Urothelium cell line (cell line): ENCODE results near the gene SLC12A9.
A peak's percentile ranks its signal among the peaks of the same experiment; 100 is the strongest.

Experiments
- DNase-seq: peaks from one replicate; pipeline ENCODE4 v3.0.0; 2011; ENCODE audit warnings: low spot score, mixed read lengths
- FAIRE-seq: peaks from 2 replicates; lab custom pipeline; 2011; peaks lifted over from hg19 to GRCh38; lab: Jason Lieb, UNC

Gene SLC12A9

DNA sequence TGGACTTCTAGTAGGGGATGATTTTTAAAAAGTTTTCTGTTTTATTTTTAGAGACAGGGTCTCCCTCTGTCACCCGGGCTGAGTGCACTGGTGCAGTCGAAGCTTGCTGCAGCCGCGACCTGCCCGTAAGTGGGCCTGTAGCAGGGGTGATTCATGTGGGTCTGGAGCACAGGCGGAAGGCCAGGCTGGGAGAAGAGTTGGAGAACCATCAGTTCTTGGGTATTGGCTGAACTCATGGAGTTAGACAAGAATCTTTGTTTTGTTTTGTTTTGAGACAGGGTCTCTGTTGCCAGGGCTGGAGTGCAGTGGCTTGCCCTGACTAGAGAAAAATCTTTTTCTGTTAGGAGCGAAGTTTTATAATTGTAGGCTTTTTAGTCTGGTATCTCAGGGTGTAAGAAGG is 28.1 kb downstream of the SLC12A9 start:
- no peak for FAIRE-seq
- no peak for DNase-seq

DNA sequence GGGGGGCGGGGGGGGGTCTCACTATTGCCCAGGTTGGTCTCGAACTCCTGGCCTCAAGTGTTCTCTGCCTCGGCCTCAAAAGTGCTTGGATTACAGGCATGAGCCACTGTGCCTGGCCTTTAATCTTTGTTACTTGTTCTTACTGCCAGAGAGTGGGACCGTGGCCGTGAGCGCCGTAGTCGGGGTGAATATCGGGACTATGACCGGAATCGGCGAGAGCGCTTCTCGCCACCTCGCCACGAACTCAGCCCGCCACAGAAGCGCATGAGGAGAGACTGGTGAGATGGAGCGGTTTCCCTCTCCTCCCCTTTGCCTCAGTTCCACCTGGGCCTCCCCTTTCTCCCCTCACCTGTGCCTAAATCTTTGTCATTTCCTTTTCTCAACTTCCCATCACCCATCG is 28.6 kb downstream of the SLC12A9 start:
- no peak for DNase-seq
- no peak for FAIRE-seq

GRCh38 chr7:100882201-100882600 is 29.7 kb downstream of the SLC12A9 start:
- DNase-seq (no peak), FAIRE-seq (no peak)

- FAIRE-seq (no peak), DNase-seq (no peak)
Observed at GRCh38 chr7:100882785-100883526, 30.4 kb downstream of the SLC12A9 start.

DNA sequence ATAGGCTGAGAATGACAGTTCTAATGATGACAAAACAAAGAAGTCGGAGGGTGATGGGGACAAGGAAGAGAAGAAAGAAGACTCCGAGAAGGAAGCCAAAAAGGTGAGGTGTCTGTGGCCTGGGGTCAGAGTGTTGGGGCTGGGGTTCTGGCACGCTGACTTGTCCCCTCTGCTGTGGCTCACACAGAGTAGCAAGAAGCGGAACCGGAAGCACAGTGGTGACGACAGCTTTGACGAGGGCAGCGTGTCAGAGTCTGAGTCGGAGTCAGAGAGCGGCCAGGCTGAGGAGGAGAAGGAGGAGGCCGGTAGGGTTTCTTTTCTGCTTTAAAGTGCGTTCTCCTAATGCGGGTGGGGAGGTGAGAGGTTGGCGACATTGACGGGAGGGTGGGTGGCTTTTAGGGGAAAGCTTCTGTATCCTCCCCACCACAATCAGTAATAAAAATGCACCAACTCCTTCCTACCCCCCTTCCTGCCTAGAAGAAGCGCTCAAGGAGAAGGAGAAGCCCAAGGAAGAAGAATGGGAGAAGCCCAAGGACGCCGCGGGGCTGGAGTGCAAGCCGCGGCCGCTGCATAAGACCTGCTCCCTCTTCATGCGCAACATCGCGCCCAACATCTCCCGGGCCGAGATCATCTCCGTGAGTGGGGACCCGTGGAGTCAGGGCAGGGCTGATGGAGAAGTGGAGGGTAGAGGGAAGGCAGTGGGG is 32.4 kb downstream of the SLC12A9 start:
- no peak for FAIRE-seq
- no peak for DNase-seq

DNA sequence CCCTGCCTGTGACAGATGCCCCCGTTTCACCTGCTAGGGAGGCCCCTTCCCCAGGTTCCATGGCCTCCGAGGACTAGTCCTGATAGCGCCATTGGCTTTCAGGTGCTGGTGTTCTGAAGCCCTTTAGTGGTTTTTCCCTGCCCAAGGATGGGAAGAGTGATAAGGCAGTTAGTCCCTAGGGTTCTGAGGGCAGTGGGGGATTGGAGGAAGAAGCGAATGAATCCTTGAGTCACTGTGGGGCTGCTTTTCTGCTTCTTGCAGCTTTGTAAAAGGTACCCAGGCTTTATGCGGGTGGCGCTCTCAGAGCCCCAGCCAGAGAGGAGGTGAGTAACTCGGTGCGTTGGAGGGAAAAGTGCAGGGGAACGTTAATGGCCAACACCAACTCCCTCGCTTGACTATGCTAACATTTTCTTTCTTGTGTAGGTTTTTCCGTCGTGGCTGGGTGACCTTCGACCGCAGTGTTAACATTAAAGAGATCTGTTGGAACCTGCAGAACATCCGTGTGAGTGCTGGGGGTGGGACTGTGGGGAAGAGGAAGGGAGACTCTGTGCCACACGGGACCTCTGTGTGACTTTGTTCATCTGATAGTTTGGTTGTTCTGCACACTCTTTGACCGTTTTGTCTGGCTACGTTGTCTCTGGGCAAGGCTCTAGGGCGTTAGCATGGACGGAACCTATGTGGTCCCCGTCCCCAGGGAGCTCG is 33.1 kb downstream of the SLC12A9 start:
- FAIRE-seq (no peak), DNase-seq (no peak)

- DNase-seq, result no peak
- FAIRE-seq, result peak; percentile 5
Observed at GRCh38 chr7:100886142-100886935, 33.8 kb downstream of the SLC12A9 start.

- peak; percentile 67 for FAIRE-seq
- no peak for DNase-seq
Observed at GRCh38 chr7:100886936-100887515, 34.5 kb downstream of the SLC12A9 start.

GRCh38 chr7:100887516-100888290 is 35.2 kb downstream of the SLC12A9 start:
- DNase-seq (no peak), FAIRE-seq (no peak)

GRCh38 chr7:100888291-100888987 is 35.9 kb downstream of the SLC12A9 start:
- FAIRE-seq (no peak), DNase-seq (no peak)

GRCh38 chr7:100888988-100889750 is 36.7 kb downstream of the SLC12A9 start, which contains the start of gene UFSP1:
TSS of gene UFSP1 (minus strand) at chr7:100889715. CDS start at chr7:100889271, 444 bp downstream.
- DNase-seq (no peak), FAIRE-seq (no peak)

GRCh38 chr7:100890653-100891567 is 38.4 kb downstream of the SLC12A9 start:
- FAIRE-seq (no peak), DNase-seq (no peak)

- DNase-seq (peak; percentile 77), FAIRE-seq (peak; percentile 61)
Observed at GRCh38 chr7:100891568-100892247, 39.2 kb downstream of the SLC12A9 start.

- no peak for DNase-seq
Observed at GRCh38 chr7:100892364-100893317, 40.1 kb downstream of the SLC12A9 start.

DNA sequence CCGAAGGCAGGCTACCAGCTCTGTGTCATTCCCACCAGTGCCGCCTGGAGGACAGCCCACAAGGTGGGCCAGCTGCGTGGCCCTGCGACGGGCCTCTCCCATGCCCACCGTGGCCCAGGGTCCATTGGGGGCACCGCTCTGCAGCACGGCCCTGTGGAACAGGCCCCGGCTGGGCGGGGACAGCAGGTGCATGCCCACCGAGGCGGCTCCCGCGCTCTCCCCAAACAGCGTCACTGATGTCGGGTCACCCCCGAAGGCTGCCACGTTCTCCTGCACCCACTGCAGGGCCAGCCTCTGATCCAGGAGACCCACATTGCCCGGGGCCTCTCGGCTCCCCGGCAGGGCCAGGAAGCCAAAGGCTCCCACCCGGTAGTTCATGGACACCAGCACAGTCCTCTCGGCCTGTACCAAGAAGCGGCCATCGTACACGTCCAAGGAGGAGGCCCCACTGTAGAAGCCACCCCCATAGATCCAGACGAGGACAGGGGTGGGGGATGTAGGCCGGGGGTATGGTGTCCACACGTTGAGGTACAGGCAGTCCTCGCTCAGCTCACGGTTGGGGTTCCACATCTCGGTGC is 40.9 kb downstream of the SLC12A9 start:
- DNase-seq (no peak), FAIRE-seq (no peak)

More at GRCh38 chr7:100892364-100893317, 40.1 kb downstream of the SLC12A9 start:
- FAIRE-seq, result no peak
